Measurements from ENCODE around the gene IRF2BP2.

- TF ChIP-seq POLR2A (IDR thresholded peaks at IDR 0.05) = no peak
- TF ChIP-seq CTCF (IDR thresholded peaks at IDR 0.05) = no peak
These were observed 37.3 kb upstream of the IRF2BP2 start for GRCh38 chr1:234647245-234647644.

Measured in thyroid gland (tissue), 4 donors.